Activated CD8-positive, alpha-beta T cell treated with anti-CD3 and anti-CD28 coated beads for 36 hours (primary cell): ENCODE results near the gene FAT1. TPM values are rescaled to one million over a fixed set of nuclear protein-coding genes. Genes with fewer than 3 reads are reported as not detected.

Experiments used
- ATAC-seq: fragments of 200-7000 bp; cut with Tn5 transposase; one replicate; pipeline ENCODE4 v1.10.0; 2021; ENCODE audit warnings: mild to moderate bottlenecking, moderate library complexity
- CTCF ChIA-PET: fragments of 350-600 bp; sonication (Branson Sonifier 250); formaldehyde crosslinking; loops from one replicate; lab custom pipeline; 2021; ENCODE audit warnings: antibody characterized with exemption; lab: Charles Lee
- POLR2A ChIA-PET: fragments of 350-600 bp; sonication (Branson Sonifier 250); formaldehyde crosslinking; loops from one replicate; lab custom pipeline; 2021; ENCODE audit warnings: antibody characterized with exemption; lab: Charles Lee
- DNase-seq: peaks from one replicate; pipeline ENCODE4 v3.0.0-alpha.2; 2020
- H3K27ac Mint-ChIP-seq: one replicate; pipeline ENCODE4 v1.8.0; 2021; ENCODE audit warnings: mild to moderate bottlenecking, mixed read lengths
- H3K27me3 Mint-ChIP-seq: one replicate; pipeline ENCODE4 v1.8.0; 2021; ENCODE audit warnings: mixed read lengths
- H3K36me3 Mint-ChIP-seq: one replicate; pipeline ENCODE4 v1.8.0; 2021; ENCODE audit warnings: low read depth, mixed read lengths
- H3K4me1 Mint-ChIP-seq: one replicate; pipeline ENCODE4 v1.8.0; 2021; ENCODE audit warnings: low read depth, mixed read lengths
- H3K4me3 Mint-ChIP-seq: one replicate; pipeline ENCODE4 v1.8.0; 2021; ENCODE audit warnings: mild to moderate bottlenecking, moderate library complexity, mixed read lengths
- H3K9me3 Mint-ChIP-seq: one replicate; pipeline ENCODE4 v1.8.0; 2021; ENCODE audit warnings: mixed read lengths
- CTCF ChIP-seq: fragments of 200-600 bp; IDR thresholded peaks from one replicate; pipeline ENCODE4 v1.8.0; 2022; ENCODE audit warnings: antibody characterized with exemption, mild to moderate bottlenecking
- intact Hi-C: fragments of 100-400 bp; cut with micrococcal nuclease; formaldehyde crosslinking; loops from one replicate; pipeline ENCODE4 v1.10.0; 2022
- total RNA-seq, 2 experiments: library from RNA; stranded (reverse); gene quantifications; one replicate each; pipeline ENCODE4 v1.2.3, GENCODE V29; 2021

Gene FAT1
- total RNA-seq, 2 experiments from 2014 or later, result not detected

- no peak overlapping the region for H3K4me3 Mint-ChIP-seq
- intact Hi-C loops, result no loop called here
- H3K36me3 Mint-ChIP-seq, result no peaks in the 10 kb centered on the region
- ATAC-seq (no peak), DNase-seq (no peak)
- CTCF ChIA-PET, result no interaction called here
- no peak overlapping the region for H3K27ac Mint-ChIP-seq
- no peak for TF ChIP-seq CTCF
- POLR2A ChIA-PET, result no interaction called here
- H3K27me3 Mint-ChIP-seq, result no peaks in the 10 kb centered on the region
- no peaks in the 10 kb centered on the region for H3K4me1 Mint-ChIP-seq
- H3K9me3 Mint-ChIP-seq, result peaks cover 6% of the 10 kb centered on the region
Measured at GRCh38 chr4:186691396-186691795, 32.3 kb downstream of the FAT1 start.

- intact Hi-C loops, result no loop called here
- no peak for TF ChIP-seq CTCF
- Mint-ChIP-seq H3K4me1 (no peaks in the 10 kb centered on the region), H3K27ac (no peak overlapping the region), H3K36me3 (no peaks in the 10 kb centered on the region), H3K4me3 (no peak overlapping the region), H3K27me3 (no peaks in the 10 kb centered on the region), H3K9me3 (peaks cover 6% of the 10 kb centered on the region)
- ATAC-seq, result no peak
- no peak for DNase-seq
- CTCF ChIA-PET, result no interaction called here
- POLR2A ChIA-PET, result no interaction called here
Measured at GRCh38 chr4:186689476-186689875, 34.2 kb downstream of the FAT1 start.

GRCh38 chr4:186688150-186688943 lies 35.3 kb downstream of the FAT1 start:
- no peak overlapping the region for H3K27ac Mint-ChIP-seq

GRCh38 chr4:186687265-186687664 lies 36.4 kb downstream of the FAT1 start:
- no peak overlapping the region for H3K4me3 Mint-ChIP-seq
- ChIA-PET POLR2A (no interaction called here), CTCF (no interaction called here)
- no peak overlapping the region for H3K27ac Mint-ChIP-seq
- no peak for ATAC-seq
- H3K4me1 Mint-ChIP-seq, result no peaks in the 10 kb centered on the region
- no peak for TF ChIP-seq CTCF
- H3K27me3 Mint-ChIP-seq, result no peaks in the 10 kb centered on the region
- peaks cover 1% of the 10 kb centered on the region for H3K9me3 Mint-ChIP-seq
- no peaks in the 10 kb centered on the region for H3K36me3 Mint-ChIP-seq
- intact Hi-C loops, result no loop called here
- no peak for DNase-seq

More at GRCh38 chr4:186688150-186688943, 35.3 kb downstream of the FAT1 start:
- ATAC-seq, result no peak
- intact Hi-C loops, result no loop called here
- POLR2A ChIA-PET, result no interaction called here
- Mint-ChIP-seq H3K4me1 (no peaks in the 10 kb centered on the region), H3K9me3 (peaks cover 4% of the 10 kb centered on the region), H3K36me3 (no peaks in the 10 kb centered on the region), H3K27me3 (no peaks in the 10 kb centered on the region), H3K4me3 (no peak overlapping the region)
- CTCF ChIA-PET, result no interaction called here
- no peak for TF ChIP-seq CTCF
- no peak for DNase-seq

- no peak for ATAC-seq
- Mint-ChIP-seq H3K36me3 (no peaks in the 10 kb centered on the region), H3K27me3 (no peaks in the 10 kb centered on the region), H3K4me1 (no peaks in the 10 kb centered on the region), H3K27ac (no peak overlapping the region), H3K9me3 (peaks cover 1% of the 10 kb centered on the region), H3K4me3 (no peak overlapping the region)
- no peak for TF ChIP-seq CTCF
- DNase-seq, result no peak
- ChIA-PET POLR2A (no interaction called here), CTCF (interaction anchor here (0.7 kb wide), 1 partner anchor 24 kb away, joined by 4 read pairs; no protein-coding TSS in a partner anchor)
- intact Hi-C loops, result no loop called here
Measured at GRCh38 chr4:186685767-186686183, 37.9 kb downstream of the FAT1 start.
